Body of pancreas (tissue), 4 donors: ENCODE data around the gene TASP1. TPM values are rescaled to one million over a fixed set of nuclear protein-coding genes. Genes with fewer than 3 reads are reported as not detected.

Experiments
- ATAC-seq: fragments of 150-250 bp; one replicate; pipeline ENCODE4 v1.9.1; 2016
- DNase-seq, 4 donors: peaks; one replicate each; pipeline ENCODE4 v3.0.0-alpha.2; 2019
- H3K27ac ChIP-seq, 4 donors: fragments of 200-600 bp; sonication (generic); 1 replicate in 3 of 4; 2 replicates in 1 of 4; pipeline versions ENCODE4 v1.5.1 to v1.6.1; 2016 to 2019; ENCODE audit warnings: mild to moderate bottlenecking in 1 of 4, mixed read lengths in 1 of 4, moderate library complexity in 1 of 4
- H3K27me3 ChIP-seq, 2 donors: fragments of 200-600 bp; sonication (generic); one replicate each; pipeline ENCODE4 v1.6.0; 2016; ENCODE audit warnings: mild to moderate bottlenecking in 1 of 2
- H3K36me3 ChIP-seq, 2 donors: fragments of 200-600 bp; sonication (generic); replicated peaks in 1 of 2; 2 replicates each; pipeline ENCODE4 v1.5.1; 2016; ENCODE audit warnings: low read depth in 2 of 2; ENCODE audit not compliant: insufficient read depth in 1 of 2
- H3K4me1 ChIP-seq: fragments of 200-600 bp; sonication (generic); one replicate; pipeline ENCODE4 v1.6.0; 2016
- H3K4me3 ChIP-seq, 2 donors: fragments of 200-600 bp; sonication (generic); 1 replicate in 1 of 2; 2 replicates in 1 of 2; pipeline ENCODE4 v1.5.1; 2016 to 2019
- H3K9me3 ChIP-seq, 3 donors: fragments of 200-600 bp; sonication (generic); 1 replicate in 2 of 3; 2 replicates in 1 of 3; pipeline ENCODE4 v1.5.1; 2016
- CTCF ChIP-seq, 7 experiments: fragments of 450-650 bp in 4 of 7; fragments of 200-600 bp in 3 of 7; sonication (generic) in 3 of 7; IDR thresholded peaks; one replicate each; pipeline ENCODE4 v1.5.1; 2016 to 2019; ENCODE audit warnings: antibody characterized with exemption in 7 of 7
- POLR2A ChIP-seq, 3 donors: fragments of 450-650 bp; IDR thresholded peaks; one replicate each; pipeline ENCODE4 v1.6.1; 2016; ENCODE audit warnings: antibody characterized with exemption in 3 of 3, mild to moderate bottlenecking in 2 of 3
- WGBS, 2 donors: methylation state at CpG; one replicate each; pipeline ENCODE4 v1.1.5; 2017; 5-methylcytosine and 5-hydroxymethylcytosine counted together
- intact Hi-C: fragments of 100-400 bp; cut with DNase I; formaldehyde crosslinking; loops from one replicate; pipeline ENCODE4 v1.15.1; 2023
- total RNA-seq, 2 donors: library from RNA; depleted of rRNA; stranded (reverse); fragments of >200 nt; gene quantifications; one replicate each; pipeline ENCODE4 v1.1.0, GENCODE V29; 2016

The TASP1 gene
- total RNA-seq, 2 donors from 2014 or later: 8.0 to 11.5 TPM

DNA sequence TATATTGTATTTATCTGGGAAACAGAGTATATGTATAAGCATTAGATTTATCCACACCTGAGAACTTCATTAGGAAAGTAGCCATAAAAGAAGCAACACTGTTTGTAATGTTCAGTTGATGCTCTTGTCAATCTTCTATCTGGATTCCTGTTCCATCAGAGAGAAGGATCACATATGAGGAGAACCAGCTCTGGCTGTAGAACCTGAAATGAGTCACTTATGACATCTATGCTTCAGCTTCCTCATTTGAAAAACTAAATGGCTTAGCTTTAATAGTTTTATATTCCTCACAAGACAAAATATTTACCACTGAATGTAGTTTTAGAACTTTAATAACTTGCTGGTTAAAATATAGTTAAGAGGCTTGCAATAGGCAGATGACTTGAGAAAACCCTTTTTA, 144.7 kb downstream of the TASP1 start:
- H3K27me3 ChIP-seq: no peaks in the 10 kb centered on the region
- no peak for ATAC-seq
- TF ChIP-seq CTCF (IDR thresholded peaks at IDR 0.05) (no peak), POLR2A (IDR thresholded peaks at IDR 0.05) (no peak)
- intact Hi-C loops: no loop called here
- no peaks in the 10 kb centered on the region for H3K36me3 ChIP-seq
- H3K27ac ChIP-seq: no peak overlapping the region
- H3K9me3 ChIP-seq: peaks cover 0 to 14% (median 0%) of the 10 kb centered on the region in 3 donors
- no peak overlapping the region for H3K4me3 ChIP-seq
- no peak for DNase-seq
- peaks cover 8% of the 10 kb centered on the region for H3K4me1 ChIP-seq

DNA sequence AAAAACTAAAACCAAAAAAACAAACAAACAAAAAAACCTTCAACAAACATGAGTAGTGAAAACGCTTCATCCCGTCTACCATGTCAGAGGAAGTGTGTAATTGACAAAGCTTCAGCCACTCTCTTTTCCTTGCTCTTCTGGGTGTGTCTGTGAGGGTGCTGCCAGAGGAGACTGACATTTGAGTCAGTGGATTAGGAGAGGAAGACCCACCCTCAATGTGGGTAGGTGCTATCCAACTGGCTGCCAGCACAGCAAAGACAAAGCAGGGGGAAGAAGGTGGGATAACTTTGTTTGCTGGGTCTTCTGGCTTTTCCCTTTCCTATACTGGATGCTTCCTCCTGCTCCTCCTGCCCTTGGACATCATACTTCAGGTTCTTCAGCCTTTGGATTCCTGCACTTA, 145.6 kb downstream of the TASP1 start:
- TF ChIP-seq CTCF (IDR thresholded peaks at IDR 0.05): no peak
- peaks cover 8% of the 10 kb centered on the region for H3K4me1 ChIP-seq
- H3K4me3 ChIP-seq: no peak overlapping the region
- H3K27ac ChIP-seq: no peak overlapping the region
- H3K27me3 ChIP-seq: no peaks in the 10 kb centered on the region
- intact Hi-C loops: no loop called here
- WGBS, 2 donors: 63 to 67% methylated on average over 2 of the region's 2 CpGs
- H3K36me3 ChIP-seq: no peaks in the 10 kb centered on the region
- ATAC-seq (no peak), DNase-seq (no peak)
- H3K9me3 ChIP-seq: peaks cover 0 to 14% (median 0%) of the 10 kb centered on the region in 3 donors

DNA sequence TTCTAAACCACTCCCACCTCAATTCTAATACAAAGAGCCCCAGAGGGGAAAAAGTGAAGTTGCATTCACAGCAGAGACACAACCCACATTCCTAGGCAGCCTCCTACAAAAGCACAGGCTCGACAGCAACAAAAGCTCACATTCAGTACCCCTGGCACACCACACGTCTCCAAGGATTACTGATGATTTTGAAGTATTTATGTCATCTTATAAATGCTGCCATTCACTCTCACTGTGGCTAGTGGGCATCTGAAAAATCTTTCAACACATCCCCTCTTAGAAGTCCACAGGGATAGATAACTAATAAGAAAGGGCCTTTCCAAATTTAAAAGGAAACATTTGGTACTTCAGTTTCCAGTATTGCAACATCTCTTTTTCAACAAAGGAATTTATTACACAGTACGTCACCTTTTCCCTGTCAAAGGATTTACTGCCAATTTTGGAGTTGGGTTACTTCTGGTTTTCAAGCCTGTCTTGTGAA, 146.7 kb downstream of the TASP1 start:
- H3K9me3 ChIP-seq: peaks cover 0 to 4% (median 0%) of the 10 kb centered on the region in 3 donors
- intact Hi-C loops: no loop called here
- H3K4me1 ChIP-seq: peaks cover 8% of the 10 kb centered on the region
- 38 to 49% methylated on average over 3 of the region's 3 CpGs for whole genome bisulfite sequencing, 2 donors
- peak overlapping the region; percentile 8 to 57 (median 48) for H3K27ac ChIP-seq
- H3K27me3 ChIP-seq: no peaks in the 10 kb centered on the region
- TF ChIP-seq CTCF (IDR thresholded peaks at IDR 0.05) (peak in 4 of 7 experiments; percentile 2 to 27 (median 10)), POLR2A (IDR thresholded peaks at IDR 0.05) (no peak)
- H3K4me3 ChIP-seq: no peak overlapping the region
- H3K36me3 ChIP-seq: no peaks in the 10 kb centered on the region
- DNase-seq (peak in 2 of 4 donors; percentile 9 to 12), ATAC-seq (peak; percentile 90)

DNA sequence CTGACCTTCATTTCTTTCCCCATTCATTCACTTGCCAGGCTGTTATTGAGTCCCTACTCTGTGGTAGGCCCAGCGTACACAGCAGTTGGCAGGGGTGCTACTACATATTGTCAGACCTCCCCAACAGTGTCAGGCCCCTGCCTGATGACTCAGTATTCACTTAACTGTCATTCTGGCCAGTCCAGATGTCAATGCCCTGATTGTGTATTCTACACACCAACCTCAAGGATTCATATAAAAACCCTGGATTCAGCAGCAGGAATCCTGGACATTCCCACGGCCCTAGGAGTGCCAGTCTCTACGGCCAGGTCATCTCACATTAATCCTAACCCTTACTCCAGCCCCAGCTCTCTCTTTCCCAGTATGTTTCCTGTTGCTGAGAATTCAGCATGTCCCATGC, 151.5 kb downstream of the TASP1 start:
- DNase-seq: no peak
- no peak for TF ChIP-seq CTCF (IDR thresholded peaks at IDR 0.05)
- TF ChIP-seq POLR2A (IDR thresholded peaks at IDR 0.05): no peak
- Histone ChIP-seq H3K27me3 (no peaks in the 10 kb centered on the region), H3K9me3 (no peaks in the 10 kb centered on the region), H3K4me1 (peaks cover 8% of the 10 kb centered on the region), H3K36me3 (peaks cover 0 to 3% of the 10 kb centered on the region in 2 donors), H3K4me3 (no peak overlapping the region), H3K27ac (no peak overlapping the region)
- no peak for ATAC-seq
- 100% methylated on average over 3 of the region's 3 CpGs for WGBS, 2 donors
- intact Hi-C loops: no loop called here

- Histone ChIP-seq H3K4me3 (no peak overlapping the region), H3K4me1 (peaks cover 8% of the 10 kb centered on the region), H3K36me3 (peaks cover 0 to 7% of the 10 kb centered on the region in 2 donors), H3K27ac (no peak overlapping the region), H3K27me3 (no peaks in the 10 kb centered on the region), H3K9me3 (no peaks in the 10 kb centered on the region)
- intact Hi-C loops: no loop called here
- DNase-seq: no peak
- WGBS, 2 donors: 84 to 96% methylated on average over 5 of the region's 5 CpGs
- TF ChIP-seq POLR2A (IDR thresholded peaks at IDR 0.05): no peak
- TF ChIP-seq CTCF (IDR thresholded peaks at IDR 0.05): no peak
- no peak for ATAC-seq
These were observed 152.0 kb downstream of the TASP1 start for GRCh38 chr20:13486694-13487093.
